NCI-H82 treated with DMSO at 0.1 percent for 48 hours (cell line): ENCODE measurements around the gene LYL1.
A peak's percentile ranks its signal among the peaks of the same experiment; 100 is the strongest.
"Not testable (repeated sequence)": the region's sequence is repeated elsewhere in the genome, so short reads cannot be mapped to it uniquely, and the experiment has no call there.

Experiments used
- DNase-seq: peaks from one replicate; lab custom pipeline; 2025; ENCODE audit not compliant: unreplicated experiment; lab: John Stamatoyannopoulos, UW

Gene LYL1

DNA sequence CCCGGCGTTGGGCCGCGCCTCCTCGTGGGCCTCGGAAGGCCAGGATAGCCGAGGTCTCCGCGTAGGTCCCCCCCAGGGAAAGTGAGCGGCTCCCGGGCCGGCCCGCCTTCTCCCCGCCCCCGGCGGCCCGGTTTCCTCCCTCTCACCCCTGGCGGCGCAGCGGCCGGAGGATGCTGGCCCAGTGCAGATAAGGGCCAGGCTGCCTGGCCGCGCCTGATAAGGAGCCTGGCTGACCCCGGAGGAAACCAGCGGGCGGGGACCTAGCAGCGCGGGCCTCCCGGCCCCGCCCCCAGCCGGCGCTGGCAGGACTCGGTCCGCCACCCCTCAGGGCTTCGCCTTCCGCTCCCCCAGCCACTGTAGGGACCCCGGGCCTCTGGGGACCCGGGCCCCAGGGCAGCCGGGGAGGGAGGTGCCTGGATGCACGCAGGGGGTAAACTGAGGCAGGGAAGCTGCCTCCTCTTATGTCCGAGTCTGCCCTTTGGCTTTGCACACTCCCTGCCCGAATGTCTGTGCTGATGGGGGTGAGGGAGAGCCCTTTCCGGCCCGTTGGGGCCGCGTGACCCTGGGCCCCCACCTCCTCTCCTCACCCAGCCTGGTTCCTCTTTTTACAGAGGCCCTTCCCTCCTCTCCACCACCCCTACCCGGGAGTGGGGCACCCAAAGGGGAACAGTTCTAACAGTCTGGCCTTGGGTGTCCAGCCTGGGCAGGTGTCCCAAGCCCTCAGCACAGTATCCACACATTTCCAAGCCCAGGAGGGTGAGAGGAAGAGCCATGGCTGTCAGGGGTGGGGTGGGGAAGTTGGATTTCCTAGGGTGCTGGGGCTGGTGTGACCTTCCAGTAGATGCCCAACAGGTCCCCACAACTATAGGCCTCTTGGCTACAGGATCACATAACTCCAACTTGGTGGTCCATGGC is at the start of gene LYL1:
LYL1 (minus strand) TSS at position 193 of the 915 bp plus-strand sequence. CDS start 1,687 bp downstream, outside the sequence.
- DNase-seq = no peak

DNA sequence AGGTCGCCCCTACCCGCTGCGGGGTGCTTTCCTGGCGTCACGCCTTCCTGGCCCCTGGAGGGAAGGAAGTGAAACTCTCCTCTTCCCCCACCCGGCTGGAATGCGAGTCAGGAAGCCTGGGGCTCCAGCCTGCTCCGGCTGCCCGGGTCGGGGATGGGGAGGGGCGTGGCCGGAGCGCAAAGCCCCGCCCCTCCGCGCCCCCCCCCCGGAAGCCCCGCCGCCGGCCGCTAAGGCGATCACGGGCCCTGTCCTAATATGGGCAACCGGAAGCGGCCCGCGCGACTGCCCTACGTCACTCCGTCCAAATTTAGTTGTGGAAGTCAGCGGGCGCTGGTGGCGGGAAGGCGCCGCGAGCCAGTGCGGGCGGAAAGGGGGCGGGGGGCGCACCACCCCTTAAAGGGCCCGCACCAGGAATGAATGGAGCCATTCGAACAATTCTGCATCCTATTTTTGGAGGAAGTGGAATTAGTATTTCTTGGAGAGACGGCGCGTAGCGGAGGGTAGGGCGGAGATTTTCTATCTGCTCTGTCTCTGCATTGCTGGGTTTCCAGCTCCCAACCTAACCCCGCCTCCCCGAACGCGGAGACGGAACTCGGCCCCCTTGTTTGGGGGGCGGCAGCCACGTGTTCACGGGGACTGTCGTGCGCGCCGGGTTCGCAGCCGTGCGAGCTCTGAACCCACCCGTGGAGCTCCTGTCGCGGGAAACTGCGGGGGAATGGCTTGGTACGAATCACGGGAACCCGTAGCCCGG is 49.1 kb upstream of the LYL1 start:
- DNase-seq = peak; percentile 98

DNA sequence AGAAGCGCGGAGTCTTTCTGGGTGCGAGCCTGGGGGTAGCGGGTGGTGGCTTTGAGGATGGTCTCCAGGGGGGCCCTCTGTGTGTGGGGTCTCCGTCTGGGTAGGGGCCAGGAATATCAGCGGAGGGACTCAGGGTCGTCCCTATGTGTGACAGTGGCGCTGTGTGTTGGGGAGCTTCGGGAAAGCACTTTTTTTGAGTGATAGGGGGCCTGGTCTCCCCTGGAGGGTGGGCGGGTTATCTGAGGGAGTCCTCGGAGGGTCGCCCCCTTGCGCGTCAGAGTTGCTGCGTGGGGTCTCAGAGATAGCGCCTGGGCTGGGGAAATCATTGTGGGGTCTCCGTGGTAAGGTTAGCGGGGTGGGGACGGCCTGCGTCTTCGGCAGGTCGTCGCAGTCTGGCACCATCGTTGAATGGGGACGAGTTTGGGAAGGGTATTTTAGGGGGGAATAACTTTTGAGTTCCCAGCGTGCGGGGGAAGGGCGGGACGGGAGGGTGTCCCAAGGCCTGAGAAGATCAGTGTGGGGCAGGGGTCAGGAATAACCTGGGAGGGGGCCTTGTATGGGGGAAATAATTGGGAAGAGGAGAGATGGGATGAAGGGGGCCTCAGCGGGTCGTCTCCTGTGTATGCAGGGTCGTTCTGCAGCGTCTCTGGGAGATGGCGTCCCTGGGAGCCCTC is 48.4 kb upstream of the LYL1 start:
- no peak for DNase-seq

DNA sequence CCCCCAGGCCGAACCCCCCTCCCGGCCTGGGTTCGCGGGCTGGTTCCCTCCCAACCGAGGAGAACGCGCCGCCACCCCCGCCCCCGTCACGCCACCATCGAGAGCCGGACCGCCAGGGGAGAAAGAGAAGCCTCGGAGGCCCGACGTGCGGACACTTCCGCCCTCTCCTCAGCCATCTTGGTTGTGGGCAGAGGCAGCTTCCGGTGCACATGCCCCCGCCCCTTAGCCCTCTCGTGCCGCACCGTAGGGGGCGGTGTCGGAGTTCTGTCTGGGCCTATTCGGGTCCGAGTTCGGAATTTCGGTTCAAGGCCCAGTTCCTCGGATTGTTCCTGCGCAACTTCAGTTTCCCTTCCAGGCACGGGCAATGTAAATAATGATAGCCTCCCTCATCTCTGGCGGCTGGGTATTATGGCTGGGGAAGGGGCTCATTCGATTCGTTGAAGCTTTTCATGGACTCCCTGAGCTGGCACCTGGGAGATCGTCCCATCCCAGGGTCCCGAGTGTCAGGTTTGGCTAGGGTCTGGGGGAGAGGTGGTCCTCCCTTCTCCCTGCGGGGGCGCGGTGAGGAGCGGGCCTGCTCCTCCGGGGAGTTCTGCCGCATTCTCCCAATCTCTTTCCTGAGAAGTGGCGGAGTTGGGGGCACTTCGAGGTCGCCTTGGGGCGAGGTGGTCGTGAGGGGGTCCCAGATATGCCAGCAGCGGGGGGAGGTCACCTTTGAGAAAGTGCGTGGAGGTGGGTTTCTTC is 47.7 kb upstream of the LYL1 start, which contains the start of the genes IER2 and STX10:
IER2 (plus strand) TSS at position 225 of the 744 bp plus-strand sequence. CDS start 2,776 bp downstream, outside the sequence.
STX10 (minus strand) TSS at position 189 of the 744 bp plus-strand sequence. CDS start 202 bp downstream, outside the sequence.
- DNase-seq = peak; percentile 95

DNA sequence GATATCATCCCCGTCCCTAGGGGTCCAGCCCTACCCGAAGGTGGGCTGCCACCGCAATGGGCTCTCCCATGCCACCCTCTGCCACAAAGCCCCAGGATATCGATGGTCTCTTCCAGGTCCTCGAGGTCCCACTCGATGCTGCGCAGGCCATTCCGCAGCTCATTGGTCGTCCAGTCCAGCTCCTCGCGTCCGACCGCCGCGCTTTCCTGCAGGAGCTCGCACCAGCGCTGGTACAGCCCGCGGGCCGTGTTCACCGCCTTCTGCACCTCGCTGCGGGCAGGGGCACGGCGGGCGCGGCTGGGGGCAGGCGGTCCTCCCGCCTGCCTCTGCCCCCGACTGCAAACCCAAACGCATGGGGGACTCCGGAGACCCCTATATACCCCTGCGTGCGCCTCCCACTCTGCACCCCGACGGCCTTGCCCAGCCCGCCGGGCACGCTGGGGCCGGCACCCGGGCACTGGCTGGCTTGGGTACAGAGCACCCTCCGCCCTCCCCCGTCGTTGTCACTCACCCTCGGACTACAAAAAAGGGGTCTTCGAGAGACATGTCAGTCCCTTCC is 47.0 kb upstream of the LYL1 start:
- no peak for DNase-seq

DNA sequence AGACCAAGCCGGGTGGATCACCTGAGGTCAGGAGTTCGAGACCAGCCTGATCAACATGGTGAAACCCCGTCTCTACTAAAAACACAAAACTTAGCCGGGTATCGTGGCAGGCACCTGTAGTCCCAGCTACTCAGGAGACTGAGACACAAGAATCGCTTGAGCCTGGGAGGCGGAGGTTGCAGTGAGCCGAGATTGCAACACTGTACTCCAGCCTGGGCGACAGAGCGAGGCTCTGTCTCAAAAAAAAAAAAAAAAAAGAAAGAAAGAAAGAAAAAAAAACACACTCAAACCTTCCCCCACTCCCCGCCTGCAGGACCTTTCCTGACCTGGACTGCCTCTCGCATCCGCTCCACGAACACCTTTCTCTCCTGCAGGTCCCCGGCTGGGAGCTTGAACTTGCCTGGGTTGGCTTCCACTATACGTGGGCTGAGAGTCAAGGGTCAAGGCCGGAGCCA is 46.5 kb upstream of the LYL1 start:
- DNase-seq = not testable (repeated sequence)

DNA sequence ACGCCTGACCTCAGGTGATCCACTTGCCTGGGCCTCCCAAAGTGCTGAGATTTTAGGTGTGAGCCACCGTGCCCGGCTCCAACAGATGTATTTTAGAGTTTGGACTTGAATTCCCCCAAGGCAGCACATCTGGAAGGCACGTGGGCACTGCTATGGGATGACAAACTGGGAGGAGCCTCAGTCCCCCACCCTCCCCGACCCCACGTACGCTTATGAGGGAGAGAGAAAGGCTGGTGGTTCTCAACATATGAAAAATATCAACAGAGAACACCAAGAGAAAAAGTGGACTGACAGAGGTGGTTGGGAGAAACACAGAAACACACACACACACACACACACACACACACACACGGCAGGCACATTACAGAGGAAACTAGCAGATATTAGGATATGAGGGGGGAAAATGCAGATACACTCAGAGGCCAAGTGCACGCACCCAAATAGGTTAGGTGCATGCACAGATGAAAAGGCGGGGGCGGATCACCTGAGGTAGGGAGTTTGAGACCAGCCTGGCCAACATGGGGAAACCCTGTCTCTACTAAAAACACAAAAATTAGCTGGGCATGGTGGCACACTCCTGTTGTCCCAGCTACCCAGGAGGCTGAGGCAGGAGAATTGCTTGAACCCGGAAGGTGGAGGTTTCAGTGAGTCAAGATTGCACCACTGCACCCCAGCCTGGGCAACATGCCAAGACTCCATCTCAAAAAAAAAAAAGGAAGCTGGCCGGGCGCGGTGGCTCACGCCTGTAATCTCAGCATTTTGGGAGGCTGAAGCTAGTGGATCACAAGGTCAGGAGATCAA is 44.3 kb upstream of the LYL1 start:
- DNase-seq = no peak

DNA sequence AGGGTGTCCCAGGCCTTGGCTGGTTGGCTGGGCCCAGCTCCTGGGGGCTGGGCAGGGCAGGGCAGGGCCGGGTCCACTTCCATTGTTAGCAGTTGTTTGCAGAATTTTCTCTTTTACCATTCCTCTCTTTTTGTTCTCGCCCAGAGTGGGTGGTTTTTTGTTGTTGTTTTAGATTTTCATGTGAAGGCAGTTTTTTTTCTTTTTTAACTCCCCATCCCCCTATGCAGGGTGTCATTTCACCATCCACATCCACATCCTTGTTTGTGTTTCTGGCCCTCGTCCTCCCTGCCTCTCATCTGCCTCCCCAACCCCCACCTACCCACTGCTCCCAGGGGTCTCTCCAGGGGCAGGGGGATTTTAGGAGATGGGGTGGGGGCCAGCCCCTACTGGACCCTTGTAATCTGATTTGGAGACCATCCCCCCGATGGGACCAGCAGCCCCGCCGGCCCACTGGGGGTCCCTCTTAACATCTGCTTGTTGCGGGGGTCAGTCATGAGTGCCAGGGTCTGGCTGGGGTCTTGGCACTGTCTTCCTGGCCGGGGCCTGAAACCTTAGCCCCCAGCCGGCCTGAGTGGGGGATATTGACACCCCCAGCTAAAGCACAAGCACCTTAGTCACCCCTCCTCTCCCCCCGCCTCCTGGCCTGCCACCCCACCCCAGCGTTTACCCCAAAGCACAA is 37.1 kb upstream of the LYL1 start:
- no peak for DNase-seq

DNA sequence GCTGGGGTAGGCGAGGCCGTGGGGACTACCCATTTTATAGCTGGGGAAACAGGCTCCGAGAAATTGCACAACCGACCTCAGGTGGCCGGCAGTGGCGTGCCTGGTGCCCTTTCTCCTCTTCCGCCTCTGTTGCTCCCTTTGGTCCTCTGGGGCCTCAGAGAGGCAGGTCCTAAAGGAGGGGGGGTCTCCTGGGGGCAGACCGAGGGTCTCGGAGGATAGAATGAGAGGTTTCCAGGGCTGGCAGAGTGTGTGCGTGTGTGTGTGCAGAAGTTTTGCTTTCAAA is 36.2 kb upstream of the LYL1 start:
- no peak for DNase-seq

DNA sequence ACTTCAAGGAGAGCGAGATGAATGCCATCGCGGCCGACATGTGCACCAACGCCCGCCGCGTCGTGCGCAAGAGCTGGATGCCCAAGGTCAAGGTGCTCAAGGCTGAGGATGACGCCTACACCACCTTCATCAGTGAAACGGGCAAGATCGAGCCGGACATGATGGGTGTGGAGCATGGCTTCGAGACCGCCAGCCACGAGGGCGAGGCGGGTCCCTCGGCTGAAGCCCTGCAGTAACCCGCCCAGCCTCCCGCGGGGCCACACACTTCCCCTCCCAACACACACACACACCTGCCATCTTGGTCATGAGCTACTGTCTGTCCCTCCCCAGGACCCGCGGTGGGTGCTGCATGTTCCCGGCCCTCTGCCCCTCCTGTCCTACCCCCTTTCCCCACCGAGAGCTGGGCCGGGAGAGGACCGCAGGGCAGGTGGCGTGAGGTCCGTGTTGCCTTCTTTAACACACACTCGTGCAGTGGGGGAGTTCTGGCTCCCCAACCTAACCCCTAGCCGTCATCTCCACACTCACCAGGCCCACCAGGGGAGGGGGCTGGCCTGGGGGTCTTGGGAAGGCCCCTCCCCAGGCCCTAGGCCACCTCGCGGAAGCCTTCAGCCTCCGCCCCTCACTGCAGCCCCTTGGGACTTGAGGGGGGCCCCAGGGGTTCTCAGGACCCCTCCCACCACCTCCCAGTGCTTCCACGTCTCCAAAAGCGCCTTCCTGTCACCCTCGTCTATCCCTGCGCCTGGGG is 35.7 kb upstream of the LYL1 start:
- DNase-seq = no peak

DNA sequence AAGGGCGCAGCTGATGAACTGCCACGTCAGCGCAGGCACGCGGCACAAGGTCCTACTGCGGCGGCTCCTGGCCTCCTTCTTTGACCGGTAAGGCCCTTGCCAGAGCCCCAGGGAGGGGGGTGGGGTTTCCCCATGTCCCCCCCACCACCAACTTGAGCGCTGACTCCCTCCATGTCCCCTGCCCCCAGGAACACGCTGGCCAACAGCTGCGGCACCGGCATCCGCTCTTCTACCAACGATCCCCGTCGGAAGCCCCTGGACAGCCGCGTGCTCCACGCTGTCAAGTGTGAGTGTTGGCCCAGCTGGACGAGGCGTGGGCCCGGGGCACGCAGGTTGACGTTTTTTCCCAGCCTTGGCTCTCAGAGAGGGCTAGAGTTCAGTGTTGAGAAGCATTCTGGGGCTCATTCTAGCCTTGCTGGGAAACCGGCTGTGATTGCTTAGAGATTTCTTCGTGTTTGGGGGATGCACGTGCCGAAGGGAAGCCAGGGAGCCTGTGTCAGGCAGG is 34.7 kb upstream of the LYL1 start:
- DNase-seq = no peak

DNA sequence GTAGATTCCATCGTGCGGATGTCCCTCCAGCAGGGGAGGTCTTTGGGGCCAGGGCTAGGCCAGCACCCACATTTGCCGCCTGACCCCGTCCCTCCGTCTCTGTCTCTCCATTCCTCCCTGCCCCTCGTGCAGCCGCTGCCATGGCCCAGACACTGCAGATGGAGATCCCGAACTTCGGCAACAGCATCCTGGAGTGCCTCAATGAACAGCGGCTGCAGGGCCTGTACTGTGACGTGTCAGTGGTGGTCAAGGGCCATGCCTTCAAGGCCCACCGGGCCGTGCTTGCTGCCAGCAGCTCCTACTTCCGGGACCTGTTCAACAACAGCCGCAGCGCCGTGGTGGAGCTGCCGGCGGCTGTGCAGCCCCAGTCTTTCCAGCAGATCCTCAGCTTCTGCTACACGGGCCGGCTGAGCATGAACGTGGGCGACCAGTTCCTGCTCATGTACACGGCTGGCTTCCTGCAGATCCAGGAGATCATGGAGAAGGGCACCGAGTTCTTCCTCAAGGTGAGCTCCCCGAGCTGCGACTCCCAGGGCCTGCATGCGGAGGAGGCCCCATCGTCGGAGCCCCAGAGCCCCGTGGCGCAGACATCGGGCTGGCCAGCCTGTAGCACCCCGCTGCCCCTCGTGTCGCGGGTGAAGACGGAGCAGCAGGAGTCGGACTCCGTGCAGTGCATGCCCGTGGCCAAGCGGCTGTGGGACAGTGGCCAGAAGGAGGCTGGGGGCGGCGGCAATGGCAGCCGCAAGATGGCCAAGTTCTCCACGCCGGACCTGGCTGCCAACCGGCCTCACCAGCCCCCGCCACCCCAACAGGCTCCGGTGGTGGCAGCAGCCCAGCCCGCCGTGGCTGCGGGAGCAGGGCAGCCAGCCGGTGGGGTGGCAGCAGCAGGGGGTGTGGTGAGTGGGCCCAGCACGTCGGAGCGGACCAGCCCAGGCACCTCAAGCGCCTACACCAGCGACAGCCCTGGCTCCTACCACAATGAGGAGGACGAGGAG is 32.7 kb upstream of the LYL1 start:
- no peak for DNase-seq

DNA sequence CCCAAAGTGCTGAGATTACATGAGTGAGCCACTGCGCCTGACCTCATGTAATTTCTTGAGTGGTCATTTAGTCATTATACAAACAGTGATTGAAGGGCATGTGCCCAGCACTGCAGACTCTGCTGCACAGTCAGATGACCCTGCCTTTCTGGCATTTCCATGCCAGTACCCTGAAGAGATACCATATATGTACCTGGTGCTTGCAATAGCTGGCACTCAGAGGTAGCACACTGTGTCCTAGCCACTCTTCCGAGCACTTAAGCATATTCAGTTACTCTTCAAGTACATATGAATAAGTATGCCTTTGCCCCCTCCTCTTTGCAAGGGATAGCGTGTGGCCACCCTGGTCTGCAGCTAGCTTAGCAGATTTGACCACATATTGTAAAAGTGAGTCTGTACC is 32.0 kb upstream of the LYL1 start:
- no peak for DNase-seq

DNA sequence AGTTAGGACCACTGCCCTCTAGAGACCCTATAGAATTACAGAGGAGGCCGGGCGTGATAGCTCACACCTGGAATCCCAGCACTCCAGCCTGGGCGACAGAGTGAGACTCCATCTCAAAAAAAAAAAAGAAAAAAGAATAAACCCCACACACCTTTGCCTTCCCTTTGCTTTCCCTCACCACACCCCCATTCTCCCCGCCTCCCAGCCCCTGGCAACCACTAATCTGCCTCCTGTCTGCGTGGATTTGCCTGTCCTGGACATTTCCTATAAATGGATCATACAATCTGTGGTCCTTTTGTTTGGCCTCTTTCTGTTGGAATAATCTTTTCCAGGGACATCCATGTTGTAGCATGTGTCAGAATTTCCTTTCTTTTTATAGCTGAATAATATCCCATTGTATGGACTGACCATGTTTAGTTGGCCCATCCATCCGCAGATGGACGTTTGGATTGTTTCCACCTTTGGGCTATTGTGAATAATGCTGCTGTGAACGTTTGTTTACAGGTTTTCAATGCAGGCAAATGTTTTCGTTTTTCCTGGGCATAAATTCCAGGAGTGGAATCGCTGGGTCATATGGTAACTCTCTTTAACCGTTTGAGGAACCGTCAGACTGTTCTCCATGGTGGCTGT is 30.7 kb upstream of the LYL1 start:
- DNase-seq = no peak

DNA sequence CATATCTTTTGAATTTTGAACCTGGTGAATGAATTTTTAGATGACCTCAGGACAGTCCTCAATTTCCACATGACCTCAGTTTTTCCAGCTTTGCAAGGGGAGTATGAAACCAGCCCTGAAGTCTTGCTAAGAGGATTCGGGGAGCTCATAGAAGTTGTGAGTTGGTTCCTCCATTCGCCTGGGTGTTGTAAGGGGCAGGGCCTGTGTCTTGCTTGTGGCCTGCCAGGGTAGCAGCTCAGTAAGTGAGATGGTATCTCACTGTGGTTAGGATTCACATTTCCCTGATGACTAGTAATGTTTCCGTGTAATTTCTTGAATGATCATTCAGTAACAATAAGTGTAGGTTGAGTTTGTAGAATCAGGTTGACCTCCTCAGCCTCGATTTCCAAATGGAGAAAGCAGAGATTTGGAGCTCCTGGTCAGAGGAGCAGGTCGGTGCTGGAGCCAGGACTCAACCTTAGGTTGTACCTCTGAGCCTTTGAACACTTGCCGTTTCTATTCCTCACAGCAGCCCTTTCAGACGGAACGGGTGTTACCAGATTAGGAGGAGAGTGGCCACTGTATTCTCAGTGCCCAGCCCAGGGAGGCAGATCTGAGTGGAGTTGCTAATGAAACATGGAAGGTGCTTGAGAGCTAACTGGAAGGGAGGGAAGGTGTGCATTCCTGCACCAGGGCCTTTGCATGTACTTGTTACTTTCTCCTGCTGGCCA is 30.0 kb upstream of the LYL1 start:
- DNase-seq = no peak
